GM12892 (cell line): ENCODE data around the gene SLC35E1.

Experiments
- POLR2A ChIP-seq: IDR thresholded peaks from 2 replicates; pipeline ENCODE4 v1.6.1; 2011; ENCODE audit warnings: low read depth, low read length, control low read depth
- TAF1 ChIP-seq: IDR thresholded peaks from 2 replicates; pipeline ENCODE4 v1.6.1; 2011; ENCODE audit warnings: low read depth, mild to moderate bottlenecking, control low read depth, low read length, borderline replicate concordance

DNA sequence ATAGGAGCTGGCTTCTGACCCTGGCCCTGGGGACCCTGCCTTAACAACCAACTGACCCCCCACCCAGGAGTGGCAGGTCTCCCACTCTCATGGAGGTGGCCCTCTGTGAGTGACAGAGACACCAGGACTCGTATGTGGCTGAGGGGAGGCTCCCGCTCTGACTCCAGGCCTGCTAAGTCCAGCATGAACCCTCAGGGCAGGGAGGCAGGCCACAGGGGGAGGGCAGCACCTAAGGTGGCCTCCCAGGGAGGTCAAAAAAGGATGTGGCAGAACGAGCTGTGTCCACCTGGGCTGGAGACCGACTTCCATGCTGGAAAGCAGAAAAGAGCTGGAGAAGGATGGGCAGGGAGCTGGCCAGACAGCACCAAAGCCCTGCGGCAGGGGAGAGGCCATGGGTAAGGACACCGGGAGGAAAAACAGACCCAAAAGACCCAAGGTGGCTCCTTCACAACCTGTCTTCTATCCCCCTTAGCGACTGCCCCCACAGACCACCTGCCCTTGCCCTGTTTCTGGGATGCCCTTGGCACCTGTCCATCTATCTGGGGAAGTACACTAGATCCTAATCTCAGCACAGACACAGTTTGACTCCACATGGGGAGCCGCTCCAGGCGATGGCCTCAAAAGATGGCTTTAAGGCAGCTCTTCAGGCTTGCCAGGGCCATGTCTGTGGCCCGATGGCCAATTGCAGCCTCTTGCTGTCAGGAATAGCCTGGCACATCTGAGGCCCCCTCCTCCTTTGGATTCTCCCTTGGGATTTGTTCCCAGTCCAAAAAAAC lies 10.5 kb upstream of the SLC35E1 start:
- TF ChIP-seq TAF1 = no peak
- no peak for TF ChIP-seq POLR2A
